Non-pigmented ciliary epithelial cell (primary cell): ENCODE measurements around the gene TBC1D3I.

Experiments
- DNase-seq: peaks from one replicate; pipeline ENCODE4 v3.0.0-alpha.2; 2010; ENCODE audit warnings: low read depth

Gene TBC1D3I

DNA sequence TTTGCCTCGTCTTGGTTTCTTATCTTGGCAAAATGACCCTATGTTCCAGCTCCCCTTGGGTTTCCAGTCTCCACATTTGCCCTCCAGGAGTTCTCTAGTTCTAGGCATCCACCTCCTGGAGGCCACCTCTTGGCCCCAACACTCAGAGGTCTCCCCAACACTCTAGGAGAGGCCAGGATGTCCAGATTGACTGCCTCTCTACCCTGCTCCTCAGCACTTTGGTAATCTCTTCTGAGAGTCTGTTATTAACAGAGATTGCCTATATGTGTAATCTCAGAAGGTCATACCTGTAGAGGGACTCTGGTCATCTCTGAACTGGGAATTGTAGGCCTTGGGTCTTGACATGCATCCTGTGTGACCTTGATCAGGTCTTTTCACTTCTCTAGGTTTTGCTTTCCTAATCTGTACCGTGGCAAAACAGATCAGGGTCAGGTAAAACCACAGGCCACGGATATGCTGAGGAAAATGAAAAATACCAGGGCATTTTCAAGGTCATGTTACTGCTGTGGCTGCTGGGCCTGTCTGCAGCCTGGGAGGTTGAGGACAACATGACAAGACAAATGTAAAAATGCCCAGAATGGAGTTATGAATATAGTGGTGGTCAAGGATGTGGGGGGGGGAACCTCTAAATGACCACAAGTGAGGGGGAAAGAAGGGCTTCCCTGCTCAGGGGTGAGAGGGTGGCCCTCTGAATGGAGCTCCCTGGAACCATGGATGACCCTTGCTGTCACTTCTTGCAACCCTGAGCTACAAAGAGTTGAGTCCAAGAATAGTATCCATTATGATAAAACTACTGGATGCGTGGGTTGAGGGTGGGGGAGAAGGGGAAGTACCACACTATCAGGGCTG lies 58.5 kb downstream of the TBC1D3I start:
- no peak for DNase-seq

DNA sequence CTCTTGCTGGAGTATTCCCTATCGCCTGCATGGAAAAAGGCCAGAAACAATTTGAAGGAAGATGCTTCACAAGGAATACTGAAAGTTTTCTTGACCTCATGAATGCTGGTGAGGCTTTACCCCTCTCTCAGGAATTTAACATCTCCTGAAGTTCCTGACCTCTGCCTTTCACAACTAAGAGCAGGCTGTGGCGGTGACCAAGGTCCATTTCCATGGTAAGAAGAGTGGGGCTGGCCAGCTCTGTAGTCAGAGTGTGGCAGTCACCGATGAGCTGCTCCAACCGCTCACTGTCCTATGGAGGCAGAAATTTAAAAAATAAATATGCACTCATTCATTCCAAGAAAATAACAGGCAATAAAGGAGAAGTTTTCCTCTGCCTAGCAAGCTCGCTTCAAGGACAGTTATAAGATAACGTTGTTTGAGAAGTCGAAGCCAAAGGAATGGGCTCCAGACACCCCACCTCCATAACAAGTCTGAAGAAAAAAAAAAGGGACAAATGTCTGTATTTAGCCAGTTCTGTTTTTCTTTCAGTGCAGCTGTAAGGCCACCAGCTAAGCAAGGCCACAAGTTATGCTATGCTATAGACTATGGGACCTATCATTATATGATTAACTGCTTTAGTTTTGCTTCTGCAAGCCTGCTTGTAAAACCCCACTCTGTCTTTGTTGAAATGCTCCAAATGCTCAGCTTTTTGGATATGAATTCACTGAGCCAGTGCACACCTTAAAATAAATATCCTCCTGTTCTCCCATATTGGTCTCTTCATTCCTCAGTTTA lies 59.5 kb downstream of the TBC1D3I start:
- no peak for DNase-seq
